ENCODE measurements around the gene C6orf89.

GRCh38 chr6:36851626-36852025 is 34.1 kb upstream of the C6orf89 start:
- TF ChIP-seq CTCF (IDR thresholded peaks at IDR 0.05), result no peak
- no peak for TF ChIP-seq POLR2A (IDR thresholded peaks at IDR 0.05)
